SU-DHL-6 (cell line): ENCODE measurements around the gene LRRC28.

ENCODE experiments used
- CTCF ChIP-seq: fragments of 200-600 bp; sonication (generic); IDR thresholded peaks from one replicate; pipeline ENCODE4 v1.5.1; 2017; ENCODE audit warnings: antibody characterized with exemption, mild to moderate bottlenecking, low read length, moderate library complexity; ENCODE audit not compliant: insufficient read depth, poor library complexity, severe bottlenecking
- EZH2phosphoT487 ChIP-seq: fragments of 200-600 bp; sonication (generic), shearing (Covaris generic); conservative IDR thresholded peaks from 2 replicates; pipeline ENCODE4 v1.6.1; 2018; ENCODE audit warnings: mild to moderate bottlenecking, antibody characterized with exemption, low read length, moderate library complexity, mixed read lengths

DNA sequence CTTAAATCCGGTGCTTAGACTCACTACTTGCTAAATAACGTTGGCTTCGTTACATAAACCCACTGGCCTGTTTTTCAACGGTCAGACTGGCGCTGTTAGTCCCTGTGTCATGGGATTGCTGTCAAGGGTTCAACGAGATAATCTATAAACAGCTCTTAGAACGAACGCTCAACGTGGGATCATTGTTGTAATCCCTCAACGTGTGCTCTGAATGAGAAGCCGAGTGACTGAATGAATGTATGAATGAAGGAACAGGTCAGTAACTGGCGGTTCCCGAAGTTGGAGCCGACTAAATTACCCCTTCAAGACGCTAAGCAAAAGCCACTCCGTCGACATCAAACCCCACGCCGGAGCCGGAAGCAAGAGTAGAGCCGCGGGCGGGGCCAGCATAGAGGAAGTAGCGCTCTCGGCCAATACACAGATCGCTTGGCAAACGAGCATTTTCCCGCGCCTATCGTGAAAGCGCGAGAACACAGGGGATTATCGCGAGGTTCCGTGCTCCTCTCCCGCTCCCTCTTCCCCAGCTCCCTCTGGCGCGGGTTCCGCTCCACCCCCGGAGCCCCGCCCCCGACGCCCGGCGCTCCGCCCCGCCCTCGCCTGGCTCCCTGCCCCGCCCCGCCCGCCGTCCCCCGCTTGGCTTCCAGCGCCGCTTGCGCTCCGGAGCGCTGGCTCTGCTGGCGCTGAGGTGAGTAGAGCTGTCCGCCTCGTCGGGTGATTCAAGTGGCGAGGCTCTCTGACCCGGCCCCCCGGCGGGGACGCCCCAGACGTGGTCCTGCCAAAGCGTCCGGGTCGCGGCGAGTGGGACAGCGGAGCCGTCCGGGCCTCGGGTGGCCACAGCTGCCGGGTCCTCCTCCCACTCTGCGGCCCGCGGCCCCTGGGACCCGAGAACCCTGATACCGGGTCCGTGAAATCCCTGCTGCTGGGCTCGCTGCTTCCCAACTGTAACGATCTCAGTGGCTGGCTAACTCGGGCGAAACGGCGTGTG, at the start of gene LRRC28:
- no peak for TF ChIP-seq CTCF
- no peak for TF ChIP-seq EZH2phosphoT487
